Type B pancreatic cell (in vitro differentiated cells): Measurements from ENCODE around the gene UBE2S. TPM values are rescaled to one million over a fixed set of nuclear protein-coding genes. Genes with fewer than 3 reads are reported as not detected.

Source experiments
- DNase-seq: peaks from one replicate; pipeline ENCODE4 v3.0.0; 2021; ENCODE audit warnings: mixed read lengths; ENCODE audit not compliant: unreplicated experiment; ENCODE audit errors: extremely low spot score
- H3K27ac Mint-ChIP-seq: 2 replicates; pipeline ENCODE4 v1.8.0; 2021; ENCODE audit warnings: mild to moderate bottlenecking, mixed read lengths
- H3K27me3 Mint-ChIP-seq: 2 replicates; pipeline ENCODE4 v1.8.0; 2021; ENCODE audit warnings: mixed read lengths
- H3K36me3 Mint-ChIP-seq: 2 replicates; pipeline ENCODE4 v1.8.0; 2021; ENCODE audit warnings: mixed read lengths
- H3K4me1 Mint-ChIP-seq: one replicate; pipeline ENCODE4 v1.8.0; 2021; ENCODE audit warnings: mixed read lengths; ENCODE audit not compliant: unreplicated experiment
- H3K4me3 Mint-ChIP-seq: 2 replicates; pipeline ENCODE4 v1.8.0; 2021; ENCODE audit warnings: mild to moderate bottlenecking, mixed read lengths
- H3K9me3 Mint-ChIP-seq: 2 replicates; pipeline ENCODE4 v1.8.0; 2021; ENCODE audit warnings: mixed read lengths
- total RNA-seq: library from RNA; stranded (reverse); gene quantifications from 2 replicates; pipeline ENCODE4 v1.2.1, GENCODE V29; 2021; ENCODE audit warnings: low replicate concordance
- TF ChIP-seq, protein P1 (sequence below): fragments of 200-600 bp; sonication (generic); conservative IDR thresholded peaks from 2 replicates; pipeline ENCODE4 v1.5.0; 2021; ENCODE audit warnings: antibody characterized with exemption, mild to moderate bottlenecking

Gene UBE2S
- total RNA-seq, 1 donor from 2014 or later, result 91.3 TPM

GRCh38 chr19:55400281-55401087 is 7.1 kb downstream of the UBE2S start:
- Mint-ChIP-seq H3K36me3 (peaks cover 15% of the 10 kb centered on the region), H3K4me3 (no peak overlapping the region), H3K4me1 (peaks cover under 1% of the 10 kb centered on the region), H3K27me3 (no peaks in the 10 kb centered on the region), H3K9me3 (no peaks in the 10 kb centered on the region), H3K27ac (no peak overlapping the region)
- TF ChIP-seq, protein P1, sequence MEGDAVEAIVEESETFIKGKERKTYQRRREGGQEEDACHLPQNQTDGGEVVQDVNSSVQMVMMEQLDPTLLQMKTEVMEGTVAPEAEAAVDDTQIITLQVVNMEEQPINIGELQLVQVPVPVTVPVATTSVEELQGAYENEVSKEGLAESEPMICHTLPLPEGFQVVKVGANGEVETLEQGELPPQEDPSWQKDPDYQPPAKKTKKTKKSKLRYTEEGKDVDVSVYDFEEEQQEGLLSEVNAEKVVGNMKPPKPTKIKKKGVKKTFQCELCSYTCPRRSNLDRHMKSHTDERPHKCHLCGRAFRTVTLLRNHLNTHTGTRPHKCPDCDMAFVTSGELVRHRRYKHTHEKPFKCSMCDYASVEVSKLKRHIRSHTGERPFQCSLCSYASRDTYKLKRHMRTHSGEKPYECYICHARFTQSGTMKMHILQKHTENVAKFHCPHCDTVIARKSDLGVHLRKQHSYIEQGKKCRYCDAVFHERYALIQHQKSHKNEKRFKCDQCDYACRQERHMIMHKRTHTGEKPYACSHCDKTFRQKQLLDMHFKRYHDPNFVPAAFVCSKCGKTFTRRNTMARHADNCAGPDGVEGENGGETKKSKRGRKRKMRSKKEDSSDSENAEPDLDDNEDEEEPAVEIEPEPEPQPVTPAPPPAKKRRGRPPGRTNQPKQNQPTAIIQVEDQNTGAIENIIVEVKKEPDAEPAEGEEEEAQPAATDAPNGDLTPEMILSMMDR, result no peak
- DNase-seq, result no peak

DNA sequence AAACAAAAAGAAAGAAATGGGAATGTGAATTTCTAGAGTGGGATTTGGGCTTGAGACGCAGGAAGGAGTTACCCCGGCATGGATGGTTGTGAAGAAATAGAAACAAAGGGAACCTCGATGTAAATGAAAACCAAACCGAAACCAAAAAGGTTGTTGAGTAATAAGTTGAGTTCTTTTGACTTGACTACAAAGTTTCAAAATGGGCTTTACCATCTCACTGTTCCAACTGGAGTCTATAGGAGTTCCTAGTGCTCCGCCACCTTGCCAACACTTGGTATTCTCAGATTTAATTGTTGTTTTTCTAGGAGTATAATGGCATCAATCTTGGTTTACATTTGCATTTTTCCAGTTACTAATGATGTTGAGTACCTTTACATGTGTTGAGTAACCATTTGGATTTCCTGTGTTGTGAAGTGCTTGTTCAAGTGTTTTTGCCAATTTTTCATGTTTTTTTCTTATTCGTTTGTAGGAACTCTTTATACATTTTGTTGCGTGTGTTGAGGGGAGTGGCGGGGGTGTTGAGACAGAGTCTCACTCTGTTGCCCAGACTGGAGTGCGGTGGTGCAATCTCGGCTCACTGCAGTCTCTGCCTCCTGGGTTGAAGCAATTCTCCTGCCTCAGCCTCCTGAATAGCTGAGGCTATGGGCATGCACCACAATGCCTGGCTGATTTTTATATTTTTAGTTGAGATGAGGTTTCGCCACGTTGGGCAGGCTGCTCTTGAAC is 9.2 kb downstream of the UBE2S start:
- no peaks in the 10 kb centered on the region for H3K27me3 Mint-ChIP-seq
- no peak overlapping the region for H3K4me3 Mint-ChIP-seq
- H3K27ac Mint-ChIP-seq, result no peak overlapping the region
- peaks cover under 1% of the 10 kb centered on the region for H3K4me1 Mint-ChIP-seq
- DNase-seq, result no peak
- H3K9me3 Mint-ChIP-seq, result no peaks in the 10 kb centered on the region
- H3K36me3 Mint-ChIP-seq, result peaks cover 14% of the 10 kb centered on the region
- TF ChIP-seq, protein P1, result no peak

GRCh38 chr19:55392820-55393761 is 14.5 kb downstream of the UBE2S start:
- Mint-ChIP-seq H3K9me3 (no peaks in the 10 kb centered on the region), H3K27me3 (no peaks in the 10 kb centered on the region), H3K27ac (peak overlapping the region; percentile 48), H3K4me1 (peaks cover 22% of the 10 kb centered on the region), H3K36me3 (peaks cover 3% of the 10 kb centered on the region), H3K4me3 (no peak overlapping the region)
- no peak for DNase-seq
- TF ChIP-seq, protein P1, result no peak

DNA sequence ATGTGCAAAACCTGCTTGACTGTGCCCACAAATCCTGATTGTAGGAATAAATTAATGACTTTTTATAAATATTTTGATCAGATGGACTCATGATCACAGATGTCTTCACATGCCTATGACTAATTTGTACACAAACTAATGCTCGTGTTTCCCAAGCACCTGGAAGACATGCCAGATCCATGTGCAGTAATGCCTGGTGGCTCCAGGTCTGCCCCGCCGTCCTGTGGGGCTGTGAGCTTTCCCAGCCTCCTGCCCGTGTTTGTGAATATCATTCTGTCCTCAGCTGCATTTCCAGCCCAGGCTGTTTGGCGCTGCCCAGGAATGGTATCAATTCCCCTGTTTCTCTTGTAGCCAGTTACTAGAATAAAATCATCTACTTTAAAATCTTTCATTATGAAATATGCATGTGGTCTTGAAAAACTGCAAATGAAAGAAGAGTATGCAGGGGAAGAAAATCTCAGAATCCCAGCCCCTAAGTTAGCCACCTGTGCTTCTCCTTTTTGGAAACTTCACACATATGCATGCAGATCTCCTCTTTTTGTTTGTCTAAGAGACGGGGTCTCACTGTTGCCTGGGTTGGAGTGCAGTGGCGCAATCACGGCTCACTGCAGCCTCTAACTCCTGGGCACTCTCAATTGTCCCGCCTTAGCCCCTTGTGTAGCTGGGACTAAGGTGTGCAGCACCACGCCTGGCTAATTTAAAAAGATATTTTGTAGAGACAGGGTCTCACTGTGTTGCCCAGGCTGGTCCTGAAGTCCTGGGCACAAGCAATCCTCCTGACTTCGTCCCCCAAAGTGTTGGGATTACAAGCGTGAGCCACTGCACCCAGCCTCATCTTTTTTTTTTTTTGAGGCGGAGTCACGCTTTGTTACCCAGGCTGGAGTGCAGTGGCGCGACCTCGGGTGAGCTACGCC is 15.6 kb downstream of the UBE2S start:
- Mint-ChIP-seq H3K4me1 (peaks cover 28% of the 10 kb centered on the region), H3K36me3 (peaks cover 3% of the 10 kb centered on the region)
- TF ChIP-seq, protein P1, result no peak

More for the DNA sequence above, 15.6 kb downstream of the UBE2S start:
- Mint-ChIP-seq H3K4me3 (peak overlapping the region; percentile 17), H3K27me3 (no peaks in the 10 kb centered on the region), H3K27ac (no peak overlapping the region), H3K9me3 (no peaks in the 10 kb centered on the region)
- DNase-seq, result no peak
